GM18858 (cell line): ENCODE results near the gene APCDD1.

ENCODE experiments used
- ATAC-seq: cut with Tn5 transposase; IDR thresholded peaks from one replicate; pipeline ENCODE4 v1.9.1; 2021; ENCODE audit not compliant: unreplicated experiment

Gene APCDD1

DNA sequence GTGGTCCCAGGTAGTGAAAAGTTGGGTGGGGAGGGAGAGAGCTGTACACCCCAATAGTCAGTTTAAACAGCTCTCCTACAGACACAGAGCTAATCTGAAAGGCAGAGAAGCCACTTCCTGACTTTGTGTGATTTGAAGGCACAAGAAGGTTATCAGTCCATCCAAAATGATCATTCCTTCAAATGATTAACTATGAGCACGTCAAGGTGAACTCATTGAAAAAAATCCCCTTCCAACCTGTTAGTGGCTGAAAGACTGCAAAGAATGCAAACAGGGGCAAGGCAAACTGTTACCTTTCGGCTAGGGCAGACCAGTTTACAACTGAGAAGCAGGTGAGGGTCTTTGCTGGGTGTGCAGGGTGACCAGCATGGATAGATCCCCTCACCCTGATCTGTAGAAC is 22.8 kb upstream of the APCDD1 start:
- no peak for ATAC-seq

- no peak for ATAC-seq
Measured at GRCh38 chr18:10432781-10433180, 21.7 kb upstream of the APCDD1 start.

DNA sequence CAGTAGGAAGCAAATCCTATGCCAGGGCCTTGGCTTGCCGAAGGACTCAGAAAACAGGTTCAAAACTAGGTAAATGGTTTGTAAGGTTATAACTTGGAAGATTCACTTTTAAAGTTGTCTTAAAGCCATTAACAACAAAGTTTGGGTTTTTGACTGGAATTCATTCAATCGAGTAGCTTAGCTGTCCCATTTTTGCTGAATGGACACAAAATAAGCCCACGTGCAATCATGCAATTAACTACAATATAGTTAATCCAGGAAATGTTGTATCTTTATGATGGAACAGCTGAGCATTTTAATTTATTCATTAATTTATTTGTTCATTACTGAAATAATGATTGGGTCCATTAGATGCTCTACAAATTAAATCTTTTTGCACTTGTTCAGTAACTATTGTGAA is 18.3 kb upstream of the APCDD1 start:
- ATAC-seq: no peak

DNA sequence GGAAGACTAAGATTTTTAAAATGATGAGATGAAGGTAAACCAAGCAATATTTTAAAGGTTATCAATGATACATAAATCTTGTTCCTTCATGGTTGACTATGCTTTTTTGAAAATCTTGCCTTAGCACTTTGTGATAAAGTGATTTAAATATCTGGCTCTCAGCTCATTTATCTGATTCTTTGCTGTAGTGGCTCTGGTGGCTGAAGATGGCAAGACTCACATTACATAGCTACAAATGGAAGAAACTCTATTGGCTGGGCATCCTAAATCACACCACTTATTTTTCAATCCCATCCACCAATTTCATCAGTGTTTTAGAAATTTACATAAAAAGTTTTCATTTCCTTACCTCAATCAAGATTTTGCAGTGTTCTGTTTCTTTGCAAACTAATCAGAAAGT is 16.6 kb upstream of the APCDD1 start:
- ATAC-seq: no peak

DNA sequence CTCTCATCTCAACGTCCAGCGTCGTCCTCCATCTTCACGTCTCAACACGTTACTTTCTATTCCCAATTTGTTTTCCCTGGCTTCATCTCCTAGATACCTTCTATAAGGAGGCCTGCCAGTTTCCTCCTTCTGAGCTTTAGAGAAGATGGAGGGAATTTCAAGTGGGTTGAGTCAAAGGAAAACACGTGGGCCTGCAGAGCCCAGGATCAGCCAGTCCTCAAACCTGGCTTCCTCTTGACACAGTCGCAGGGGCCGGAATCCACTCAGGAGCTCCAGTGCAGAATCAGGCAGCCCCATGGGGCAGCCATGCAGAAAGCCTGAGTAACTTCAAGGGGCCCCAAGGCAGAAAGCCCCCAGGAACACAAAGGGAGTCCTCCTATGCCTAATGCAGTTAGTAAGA is 14.5 kb upstream of the APCDD1 start:
- ATAC-seq: no peak

DNA sequence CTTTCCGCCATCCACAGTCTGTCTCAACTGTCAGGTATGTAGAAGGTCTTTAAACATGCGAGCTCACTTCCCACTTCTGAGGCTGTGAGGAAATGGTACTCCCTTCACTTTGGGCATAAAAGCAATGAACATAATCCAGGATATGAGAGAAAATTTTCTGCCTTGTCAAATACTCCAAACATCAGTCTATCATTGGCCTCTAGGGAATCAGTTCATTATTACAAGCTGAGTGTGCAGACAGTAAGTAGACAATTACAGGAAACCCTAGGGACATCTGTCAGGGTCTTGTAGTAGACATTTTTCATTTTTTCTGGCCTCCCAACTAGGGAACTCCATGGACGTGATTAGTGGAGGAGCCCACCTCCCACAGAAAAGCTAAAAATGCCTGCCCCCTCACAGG is 13.6 kb upstream of the APCDD1 start:
- no peak for ATAC-seq

GRCh38 chr18:10441472-10441871 is 13.0 kb upstream of the APCDD1 start:
- no peak for ATAC-seq

DNA sequence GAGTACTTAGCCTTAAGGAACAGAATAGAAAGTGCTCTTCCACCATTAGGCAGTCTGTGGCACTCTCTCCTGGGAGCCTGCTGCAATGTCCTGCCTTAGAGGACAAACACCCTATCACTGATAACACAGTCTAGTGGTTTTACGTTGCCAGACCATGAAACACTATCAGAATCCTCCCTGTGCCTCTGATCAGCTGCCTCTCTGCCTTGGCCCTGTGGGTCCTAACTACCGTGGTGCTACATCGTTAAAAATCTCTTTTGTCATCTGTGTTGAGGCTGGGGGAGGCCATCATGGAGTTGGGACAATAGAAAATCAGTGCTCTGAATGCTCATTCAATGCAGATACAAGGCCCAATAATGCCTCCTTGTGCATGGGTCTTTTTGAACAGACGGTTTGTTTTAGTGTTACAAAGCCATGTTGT is 11.9 kb upstream of the APCDD1 start:
- ATAC-seq: no peak

DNA sequence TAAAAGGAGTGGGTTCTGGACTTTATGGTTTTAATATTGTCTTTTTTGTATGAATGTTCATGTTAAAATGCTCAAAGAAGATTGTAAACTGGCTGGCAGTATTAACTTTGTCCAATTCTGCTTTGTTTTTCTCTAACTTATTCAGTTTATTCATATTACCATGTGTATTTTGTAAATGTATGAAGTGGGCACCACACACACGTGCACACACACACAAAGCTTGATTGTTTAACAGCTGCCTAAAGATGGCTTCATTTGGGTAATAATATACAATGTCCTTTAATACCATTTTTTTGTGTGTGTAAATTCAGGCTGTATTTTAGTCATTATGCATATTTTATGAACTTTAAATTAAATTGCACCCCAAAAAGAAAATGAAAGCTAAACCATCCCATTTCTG is 11.4 kb upstream of the APCDD1 start:
- no peak for ATAC-seq

DNA sequence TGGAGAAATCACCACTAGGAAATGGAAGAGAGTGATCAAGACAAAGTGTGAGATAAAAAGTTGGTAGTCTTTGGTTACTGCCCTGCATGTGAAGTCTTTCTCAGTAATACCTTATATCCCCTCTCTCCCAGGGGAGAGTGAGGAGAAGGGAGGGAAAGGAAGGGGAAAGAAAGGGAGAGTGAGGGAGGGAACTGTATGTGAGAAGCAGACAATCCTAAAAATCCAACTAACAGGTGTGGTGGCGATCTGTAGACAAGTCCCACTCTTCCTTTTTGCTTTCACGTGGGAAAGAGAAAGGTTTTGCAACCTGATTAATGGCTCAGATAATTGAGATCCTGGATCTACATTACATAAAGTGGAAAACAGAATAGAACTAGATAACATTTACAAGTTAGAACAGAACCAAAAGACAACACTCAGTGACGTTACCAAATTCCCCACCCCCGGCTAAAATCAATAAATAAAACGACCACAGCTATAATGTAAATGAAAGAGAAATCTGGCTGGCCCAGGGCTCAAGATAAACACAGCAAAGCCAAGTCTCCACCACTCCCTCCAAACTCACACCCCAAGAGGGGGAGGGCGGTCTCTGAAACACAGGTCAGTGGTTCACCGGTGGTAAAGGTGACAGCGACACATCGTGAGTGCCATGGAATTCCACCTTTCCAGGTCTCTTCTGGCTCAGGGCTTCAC is 10.0 kb upstream of the APCDD1 start:
- no peak for ATAC-seq

- ATAC-seq: no peak
Measured at GRCh38 chr18:10449396-10449795, 5.0 kb upstream of the APCDD1 start.

GRCh38 chr18:10450986-10451385 is 3.4 kb upstream of the APCDD1 start:
- ATAC-seq: no peak

DNA sequence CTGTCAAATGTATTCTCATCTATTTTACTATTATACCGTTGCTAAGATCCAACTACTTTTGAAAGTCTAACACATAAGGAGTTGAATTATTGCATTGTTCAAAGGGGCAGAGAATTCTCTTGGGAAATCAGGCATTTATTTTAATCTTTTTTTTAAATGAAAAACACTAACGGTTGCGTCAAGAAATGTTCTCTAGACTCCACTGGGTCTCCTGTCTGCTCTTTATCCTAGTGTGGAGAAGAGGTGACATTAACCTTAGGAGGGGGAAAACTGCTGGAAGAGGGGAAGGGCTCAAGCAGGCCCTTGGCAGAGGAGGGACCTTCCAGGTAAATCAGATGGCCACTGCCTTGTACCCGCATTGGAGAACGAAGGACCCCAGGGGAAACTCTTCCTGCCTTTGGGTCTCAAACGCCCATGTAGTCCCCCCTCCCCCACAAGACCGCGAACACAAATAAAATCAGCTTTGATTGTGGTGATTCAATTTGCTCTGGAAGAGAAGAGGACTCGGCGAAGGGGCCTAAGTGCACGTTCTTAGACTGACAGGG is 1.1 kb upstream of the APCDD1 start:
- no peak for ATAC-seq

GRCh38 chr18:10454681-10455557 is 484 bp downstream of the APCDD1 start:
- ATAC-seq: no peak

DNA sequence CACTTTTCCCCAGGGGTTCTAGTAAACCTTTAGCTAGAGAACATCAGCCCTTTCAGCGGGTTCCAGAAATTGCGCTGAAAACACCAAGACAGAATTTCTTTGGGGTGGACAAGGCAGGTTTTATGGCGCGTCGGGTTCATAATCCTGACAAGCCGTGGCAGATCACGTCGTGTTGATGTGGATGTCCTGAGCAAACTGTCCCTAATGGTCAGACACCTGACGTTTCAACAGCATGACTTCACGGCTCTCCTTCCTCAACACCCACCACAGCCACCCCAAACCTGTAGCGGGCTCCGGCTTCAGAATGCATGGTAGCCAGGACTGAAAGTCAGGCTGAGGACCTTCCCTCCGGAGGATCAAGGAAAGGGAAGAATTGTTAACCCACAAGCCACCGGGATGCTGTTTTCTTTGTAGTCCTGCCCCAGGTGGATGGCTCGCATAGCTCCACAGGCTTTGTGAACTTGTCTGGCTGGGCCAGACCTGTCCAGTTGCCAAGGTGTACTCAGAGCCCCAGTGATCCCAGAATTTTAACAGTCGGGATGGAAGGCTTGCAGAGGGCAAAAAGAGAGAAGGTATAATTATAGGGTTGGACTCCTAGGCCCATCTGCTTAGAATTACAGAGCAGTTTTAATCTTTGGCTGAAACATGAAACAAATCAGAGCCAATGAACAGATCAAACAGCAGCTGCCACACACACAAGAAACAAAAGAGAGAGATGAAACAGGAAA is 1.5 kb downstream of the APCDD1 start:
- no peak for ATAC-seq

DNA sequence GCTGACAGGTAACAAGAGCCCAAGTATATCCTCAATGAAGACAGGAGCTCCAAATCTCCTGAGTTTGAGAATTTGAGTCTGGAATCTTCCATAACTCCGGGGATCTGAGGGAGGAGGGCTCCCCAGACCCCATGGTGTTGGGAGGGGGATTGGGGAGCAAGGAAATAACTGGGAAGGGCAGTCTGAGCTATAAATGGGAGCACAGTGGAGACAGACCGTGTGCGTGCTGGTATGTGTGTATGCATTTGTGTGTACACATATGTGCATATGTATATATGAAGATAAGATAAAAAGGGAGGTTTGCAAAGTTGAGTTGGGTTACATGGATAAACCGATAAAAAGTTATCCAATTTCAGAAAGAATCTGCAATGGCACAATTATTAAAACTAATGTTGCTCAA is 2.3 kb downstream of the APCDD1 start:
- no peak for ATAC-seq

DNA sequence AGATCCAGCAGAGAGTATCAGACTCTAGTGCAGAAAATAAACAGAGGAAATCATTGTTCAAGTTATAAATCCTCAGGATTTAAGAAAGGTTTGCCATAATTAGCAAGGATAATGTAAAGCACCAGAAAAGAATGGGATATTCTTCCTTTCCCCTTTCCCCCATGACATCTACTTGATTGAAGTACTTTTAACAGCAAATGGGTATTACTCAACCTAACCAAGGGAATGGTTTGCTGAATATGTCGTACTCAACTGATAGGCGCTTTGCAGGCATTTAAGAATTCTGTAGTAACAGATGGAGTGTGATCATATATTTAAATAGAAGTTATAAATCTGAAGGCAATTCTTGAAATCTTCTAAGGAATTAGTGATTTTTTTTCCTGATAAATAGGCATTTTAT is 2.7 kb downstream of the APCDD1 start:
- ATAC-seq: no peak

DNA sequence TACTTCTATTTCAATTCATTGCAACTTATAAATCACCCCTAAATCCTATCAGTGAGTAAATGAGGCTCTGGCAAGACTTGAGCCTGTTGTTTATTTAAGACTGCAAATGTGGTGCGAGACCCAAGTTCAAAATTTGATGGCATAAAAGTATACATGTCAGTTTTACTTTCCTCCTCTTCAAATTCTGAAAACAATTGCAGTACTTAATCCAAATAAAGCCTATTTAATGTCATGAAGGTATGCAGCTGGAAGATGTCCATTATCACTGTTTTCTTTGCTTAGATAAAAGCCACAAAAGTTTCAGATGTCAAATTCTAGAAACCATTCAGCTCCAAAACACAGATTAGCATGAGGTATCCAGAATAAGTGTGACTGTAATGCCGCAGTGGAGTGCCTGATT is 3.3 kb downstream of the APCDD1 start:
- ATAC-seq: no peak

GRCh38 chr18:10458691-10459090 is 4.3 kb downstream of the APCDD1 start:
- no peak for ATAC-seq

GRCh38 chr18:10459587-10459986 is 5.2 kb downstream of the APCDD1 start:
- no peak for ATAC-seq

DNA sequence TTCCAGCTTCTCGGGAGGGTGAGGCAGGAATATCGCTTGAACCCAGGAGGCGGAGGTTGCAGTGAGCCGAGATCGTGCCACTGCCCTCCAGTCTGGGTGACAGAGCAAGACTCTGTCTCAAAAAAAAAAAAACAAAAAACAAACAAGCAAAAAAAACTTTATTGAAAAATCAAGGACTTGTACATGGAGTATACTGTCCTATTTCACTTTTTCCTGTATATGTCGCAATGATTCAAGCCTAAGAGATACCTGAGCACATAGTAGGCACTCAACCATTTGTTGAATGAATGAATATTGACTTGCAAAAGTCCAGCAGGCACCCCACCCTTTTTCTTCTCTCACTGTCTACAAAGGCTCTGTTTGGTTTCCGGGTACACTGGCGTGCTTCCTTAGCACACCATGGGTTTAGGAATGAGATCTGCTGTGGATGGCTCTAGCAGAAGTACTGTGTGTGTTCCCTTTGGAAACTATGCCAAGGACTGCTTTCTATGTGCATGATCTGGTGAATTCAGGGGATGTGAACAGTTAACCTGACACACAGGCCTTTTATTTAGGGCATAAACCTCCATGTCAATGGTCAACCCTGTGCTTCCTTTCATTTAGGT is 6.1 kb downstream of the APCDD1 start:
- ATAC-seq: no peak
